Left forelimb (tissue), 1 donor: ENCODE measurements around the gene CYP8B1.

Experiments used
- DNase-seq: peaks from one replicate; pipeline ENCODE4 v3.0.0-alpha.2; 2018; ENCODE audit warnings: low spot score

Gene CYP8B1

DNA sequence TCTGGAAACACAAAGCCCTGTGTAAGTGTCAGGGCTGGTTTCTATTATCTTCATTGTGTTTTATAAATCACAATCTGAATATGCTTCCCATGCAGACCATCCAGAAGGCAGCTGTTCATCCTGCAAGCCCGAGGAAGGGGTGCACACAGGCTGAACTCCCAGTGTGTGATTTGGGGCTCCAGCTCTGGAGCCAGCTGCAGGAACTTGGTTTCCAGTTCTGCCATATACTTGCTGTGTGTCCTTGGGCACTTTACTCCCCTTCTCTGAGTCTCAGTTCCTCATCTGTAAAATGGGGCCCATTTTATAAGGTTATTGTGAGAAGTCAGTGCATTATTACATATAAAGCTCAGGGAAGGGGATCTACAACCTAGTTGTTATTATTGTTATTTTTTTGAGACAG lies 22.6 kb downstream of the CYP8B1 start:
- DNase-seq: no peak

DNA sequence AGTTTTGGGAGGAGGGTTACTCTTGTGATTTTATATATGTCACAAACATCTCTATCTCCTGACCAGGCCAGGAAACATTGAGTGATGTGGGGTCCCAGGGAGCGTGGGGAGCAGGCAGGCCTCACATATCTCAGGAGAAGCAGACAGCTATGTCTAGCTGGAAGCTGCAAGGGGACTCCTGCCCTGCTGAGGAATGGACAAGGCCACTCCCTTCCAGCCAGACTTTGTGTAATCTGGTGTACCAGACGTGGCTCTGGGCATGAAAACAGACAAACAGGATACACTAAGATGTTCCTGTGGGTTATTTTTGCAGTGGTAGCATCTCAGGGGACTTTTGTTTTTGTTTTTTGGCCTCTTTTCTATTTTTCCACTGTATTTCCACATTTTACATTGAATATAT lies 23.2 kb downstream of the CYP8B1 start:
- no peak for DNase-seq

DNA sequence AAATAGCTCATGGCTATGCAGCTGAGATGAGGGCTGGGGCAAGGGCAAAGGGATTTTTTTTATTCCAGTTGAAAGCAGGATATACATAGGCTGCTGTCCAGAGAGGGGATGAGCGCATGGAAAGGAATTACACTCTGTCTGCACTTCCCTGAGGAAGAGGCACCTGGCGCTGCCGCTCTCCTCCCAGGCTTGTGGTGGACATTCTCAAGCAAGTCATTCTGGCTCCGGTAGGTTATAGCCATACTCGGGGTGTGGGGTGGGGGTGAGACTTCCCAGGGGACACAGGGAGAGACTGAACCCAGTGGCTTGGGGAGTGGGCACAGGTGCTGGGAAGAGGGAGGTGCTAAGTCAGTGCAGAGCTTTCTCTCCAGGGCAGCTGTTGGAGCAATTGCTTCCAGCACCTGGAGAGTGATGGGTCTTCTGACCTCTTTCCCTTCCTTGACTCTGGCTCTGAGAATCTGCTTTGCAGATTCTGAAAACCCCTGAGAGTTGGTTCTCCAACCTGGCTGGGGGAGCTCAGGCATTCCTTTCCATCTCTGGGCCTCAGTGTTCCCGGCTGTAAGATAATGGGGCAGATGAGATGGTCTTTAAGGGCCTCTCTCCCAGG lies 24.3 kb downstream of the CYP8B1 start:
- DNase-seq: no peak

DNA sequence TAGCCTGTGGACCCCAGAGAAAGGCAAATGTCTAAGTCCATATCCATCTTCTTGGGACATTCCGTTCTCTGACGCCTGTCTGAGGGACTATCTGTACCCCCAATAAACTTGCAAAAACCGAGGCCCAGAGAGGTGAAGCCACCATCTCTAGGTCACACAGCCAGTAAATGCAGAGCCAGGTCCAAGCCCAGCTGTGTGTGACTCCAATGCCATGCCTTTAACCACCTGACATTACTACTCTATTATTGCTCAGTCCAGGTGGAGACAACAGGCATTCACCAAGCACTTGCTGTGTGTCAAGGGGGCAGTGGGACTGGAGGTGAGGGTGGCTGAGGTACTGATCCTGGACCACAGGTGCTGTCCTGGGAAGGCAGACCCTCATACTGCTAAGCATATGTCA lies 25.4 kb downstream of the CYP8B1 start:
- no peak for DNase-seq

DNA sequence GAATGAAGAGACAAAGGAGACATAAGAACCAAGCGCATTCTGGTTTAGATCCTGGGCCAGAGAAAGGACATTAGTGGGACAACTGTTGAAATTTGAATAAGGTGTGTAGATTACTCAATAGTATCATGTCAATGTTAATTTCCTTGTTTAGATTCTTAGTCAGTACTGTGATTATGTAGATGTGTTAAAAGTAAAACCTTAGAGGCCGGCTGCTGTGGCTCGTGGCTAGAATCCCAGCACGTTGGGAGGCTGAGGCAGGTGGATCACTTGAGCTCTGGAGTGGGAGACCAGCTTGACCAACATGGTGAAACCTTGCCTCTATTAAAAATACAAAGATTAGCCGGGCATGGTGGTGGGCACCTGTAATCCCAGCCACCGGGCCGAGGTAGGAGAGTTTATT lies 26.7 kb downstream of the CYP8B1 start:
- DNase-seq: no peak

DNA sequence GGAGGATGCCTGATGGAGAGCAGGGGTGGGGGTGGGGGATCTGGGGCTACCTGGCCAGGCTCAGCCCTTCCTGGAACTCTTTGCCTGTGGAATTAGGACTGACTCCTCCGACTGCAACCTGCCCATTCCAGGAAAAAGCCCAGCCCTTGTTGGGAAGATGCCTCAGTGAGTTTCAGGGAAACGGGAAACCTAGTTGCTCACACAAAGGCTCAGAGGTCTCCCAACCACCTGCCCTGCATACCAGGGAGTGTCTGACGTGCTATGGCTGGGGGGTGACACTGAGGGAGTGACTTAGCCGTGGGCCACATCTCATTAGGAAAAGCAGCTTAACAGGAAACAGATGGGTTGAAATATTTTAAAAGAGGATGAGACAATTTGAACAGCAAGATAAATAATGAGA lies 27.9 kb downstream of the CYP8B1 start:
- DNase-seq: no peak

DNA sequence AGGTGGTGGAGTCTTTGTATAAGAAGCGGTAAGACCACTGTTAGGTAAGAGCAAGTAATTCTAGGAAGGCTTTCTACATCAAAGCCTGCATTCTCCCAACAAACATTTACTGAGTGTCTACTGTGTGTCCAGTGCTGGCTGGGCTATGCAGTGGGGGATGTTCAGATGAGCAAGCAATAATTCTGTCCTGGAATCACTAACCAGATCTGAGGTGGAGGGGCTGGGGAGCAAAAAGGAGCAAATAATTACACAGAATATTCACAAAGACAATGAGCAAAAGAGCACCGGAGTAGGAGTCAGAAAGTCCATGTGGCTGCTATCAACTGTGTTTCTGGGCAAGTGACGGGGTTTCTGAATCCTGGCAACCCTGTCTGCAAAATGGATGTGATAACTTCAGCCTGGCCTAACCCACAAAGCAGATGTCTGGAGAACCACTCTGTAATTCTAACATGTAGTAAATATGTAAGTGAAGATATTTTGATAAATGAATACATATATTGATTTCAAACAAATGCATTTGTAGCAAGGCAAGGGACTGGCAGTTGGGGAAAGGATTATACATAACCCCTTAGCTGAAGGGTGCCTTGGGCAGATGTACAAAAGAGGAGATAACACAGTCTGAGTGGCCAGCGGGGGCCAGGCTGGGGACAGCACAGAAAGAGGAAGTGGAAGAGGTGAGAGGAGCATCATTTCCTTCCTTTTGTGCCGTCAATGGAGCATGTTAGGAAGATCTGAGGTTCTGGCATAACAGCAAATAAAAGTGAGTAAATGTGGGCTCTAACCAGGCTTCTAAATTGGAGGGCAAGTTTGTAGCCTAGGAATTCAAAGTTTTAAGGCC lies 28.8 kb downstream of the CYP8B1 start:
- no peak for DNase-seq

DNA sequence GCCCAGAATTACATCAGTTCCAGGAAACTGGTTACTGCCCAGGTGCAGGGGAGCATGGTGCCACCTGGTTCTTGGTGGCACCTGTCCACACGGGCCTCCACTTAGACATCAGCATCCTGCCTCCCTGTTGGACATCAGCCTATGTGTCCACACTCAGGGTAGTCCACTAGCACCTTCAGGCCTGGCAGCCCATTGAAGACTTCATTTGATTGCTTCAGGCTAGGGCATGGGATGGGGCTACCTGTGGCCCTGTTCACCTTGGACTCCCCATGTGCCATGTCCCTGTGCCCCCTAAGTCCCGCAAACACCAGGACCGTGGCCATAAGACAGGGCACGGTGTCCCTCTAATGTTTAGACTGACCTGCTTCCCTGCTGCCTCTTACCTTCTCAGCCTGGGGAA lies 30.9 kb downstream of the CYP8B1 start:
- no peak for DNase-seq

DNA sequence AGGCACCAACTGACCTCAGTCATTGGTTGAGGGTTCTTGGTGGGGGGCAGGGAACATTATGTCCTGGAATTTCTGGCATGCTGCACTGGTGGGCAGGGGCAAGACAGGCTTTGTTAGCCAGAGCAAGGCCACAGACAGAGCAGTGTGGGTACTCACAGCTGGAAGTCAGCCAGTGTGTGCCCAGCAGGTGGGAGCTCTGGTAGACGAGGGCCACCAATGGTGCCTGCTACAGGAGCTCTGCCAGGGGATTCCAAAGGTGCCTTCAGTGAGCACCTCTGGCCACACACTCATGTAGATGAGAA lies 31.3 kb downstream of the CYP8B1 start:
- no peak for DNase-seq

DNA sequence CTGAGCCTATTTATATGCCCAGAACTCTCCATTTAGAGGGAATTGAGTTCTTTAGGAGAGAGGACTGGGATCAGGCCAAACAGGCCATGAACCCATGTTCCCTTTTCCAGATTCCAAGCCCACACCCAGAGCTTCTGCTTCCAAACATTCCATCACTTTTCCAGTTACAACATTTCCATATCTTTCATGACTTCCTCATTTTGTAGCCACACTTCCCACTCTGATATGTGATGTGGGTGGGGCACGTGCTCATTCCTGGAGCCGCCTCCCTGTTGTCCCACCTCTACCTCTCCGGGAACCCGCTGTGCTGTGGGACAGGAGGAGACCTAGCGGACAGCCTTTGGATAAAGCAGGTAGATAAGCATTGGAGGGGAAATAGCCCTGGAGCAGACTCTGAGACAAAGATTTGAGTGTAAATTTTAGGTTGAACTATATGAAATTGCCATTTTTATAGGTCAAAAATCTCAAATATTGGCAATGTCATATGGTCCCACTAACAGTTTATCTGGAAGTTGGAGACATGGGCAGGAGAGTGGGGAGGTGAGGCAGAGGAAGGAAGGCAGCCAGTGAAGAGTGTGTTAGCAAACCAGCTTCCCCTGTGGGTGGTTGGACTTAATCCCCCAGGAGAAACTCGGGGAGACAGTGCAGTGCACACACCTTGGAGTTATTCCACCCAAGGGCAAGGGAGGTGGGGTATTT lies 31.8 kb downstream of the CYP8B1 start:
- no peak for DNase-seq

DNA sequence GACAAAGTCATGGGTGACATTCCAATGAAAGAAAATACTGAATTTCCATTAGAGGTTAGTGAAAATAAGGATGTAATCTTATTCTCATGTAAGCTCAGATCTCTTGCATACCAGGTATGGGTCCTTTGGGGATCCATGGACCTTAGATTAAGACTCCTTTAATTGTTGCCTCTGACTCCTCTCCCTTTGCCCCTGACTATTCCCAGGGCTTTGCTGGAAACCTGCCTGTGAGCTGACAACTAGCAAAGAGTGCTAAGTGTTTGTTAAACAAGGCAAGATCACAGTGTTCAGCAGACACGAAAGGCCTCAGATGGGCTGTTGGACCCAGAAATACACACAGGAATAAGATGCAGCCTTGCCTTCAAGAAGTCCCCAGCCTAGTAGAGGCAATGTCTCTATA lies 34.3 kb downstream of the CYP8B1 start:
- DNase-seq: no peak

DNA sequence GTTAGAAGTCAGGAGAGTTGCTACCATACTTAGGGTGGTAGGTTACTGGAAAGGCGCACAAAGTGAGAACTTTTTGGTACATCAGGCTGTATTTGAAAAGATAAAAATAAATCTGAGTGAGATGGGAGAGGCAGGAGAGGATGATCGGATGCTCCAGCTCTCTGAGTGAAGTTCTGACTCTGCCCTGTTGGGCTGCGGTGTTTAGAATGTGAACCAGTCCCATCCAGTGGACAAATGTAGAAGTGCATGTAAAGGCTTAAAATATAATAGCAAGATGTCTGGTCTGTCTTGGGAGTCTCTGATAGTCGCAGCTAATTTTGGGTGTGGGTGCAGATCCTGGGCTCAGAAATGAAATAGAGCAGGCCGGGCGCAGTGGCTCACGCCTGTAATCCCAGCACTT lies 36.1 kb downstream of the CYP8B1 start:
- DNase-seq: no peak

DNA sequence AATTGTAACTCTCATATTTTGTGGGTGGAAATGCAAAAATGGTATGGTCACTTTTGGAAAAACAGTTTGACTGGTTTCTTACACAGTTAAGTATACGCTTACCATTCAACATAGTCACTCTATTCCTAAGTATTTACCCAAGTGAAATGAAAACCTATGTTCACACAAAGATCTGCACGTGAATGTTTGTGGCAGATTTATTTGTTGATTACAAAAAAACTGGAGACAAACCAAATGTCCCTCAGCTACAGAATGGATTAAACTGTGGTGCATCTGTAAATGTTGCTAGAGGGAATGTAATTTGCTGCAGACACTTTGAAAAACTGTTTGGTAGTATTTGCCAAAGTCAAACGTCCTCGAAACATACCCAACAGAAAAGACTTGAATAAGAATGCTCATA lies 37.1 kb downstream of the CYP8B1 start:
- DNase-seq: no peak

DNA sequence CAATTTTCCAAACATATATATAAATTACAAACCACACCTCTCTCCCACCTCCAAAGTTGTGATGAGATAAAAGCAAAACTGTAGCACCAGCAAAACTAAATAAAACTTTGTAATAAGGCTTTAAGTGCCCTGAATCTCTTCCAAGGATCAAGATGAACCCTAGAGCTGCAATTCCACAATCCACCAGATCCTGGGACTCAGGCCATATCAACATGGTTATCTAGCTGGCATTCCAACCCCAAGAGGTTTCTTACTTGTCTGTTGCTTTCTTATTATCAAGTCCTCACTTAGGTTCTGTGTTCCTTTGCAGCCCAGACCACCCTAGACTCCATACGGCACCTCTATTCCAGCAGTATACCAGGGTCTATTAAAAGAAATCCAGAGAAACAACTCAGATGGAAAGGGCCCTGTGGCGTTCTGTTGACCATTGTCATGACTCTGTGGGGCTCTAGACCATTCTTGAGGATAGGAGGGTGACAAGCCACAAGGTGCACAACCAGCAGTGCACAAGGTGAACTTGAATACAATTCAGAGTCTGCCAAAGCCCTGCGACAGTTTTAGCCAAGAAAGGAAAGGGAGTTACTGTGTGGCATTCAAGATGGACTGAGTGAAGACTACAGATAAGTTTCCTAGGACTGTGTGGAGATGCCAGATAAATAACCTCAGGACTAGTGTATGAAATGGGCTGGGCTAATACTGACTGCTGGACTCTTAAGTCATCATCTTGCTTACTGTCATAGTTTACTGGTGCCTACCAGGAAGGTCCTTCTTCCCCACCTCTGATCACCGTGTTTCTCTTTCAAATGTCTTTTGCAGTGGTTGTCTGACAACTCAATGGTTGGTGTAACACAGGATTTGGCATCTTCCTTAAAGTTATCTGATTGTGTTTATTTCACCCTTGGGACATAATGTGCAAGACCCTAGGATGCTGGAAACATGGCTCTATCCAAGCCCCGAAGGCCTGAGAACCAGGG lies 39.2 kb downstream of the CYP8B1 start:
- DNase-seq: no peak

DNA sequence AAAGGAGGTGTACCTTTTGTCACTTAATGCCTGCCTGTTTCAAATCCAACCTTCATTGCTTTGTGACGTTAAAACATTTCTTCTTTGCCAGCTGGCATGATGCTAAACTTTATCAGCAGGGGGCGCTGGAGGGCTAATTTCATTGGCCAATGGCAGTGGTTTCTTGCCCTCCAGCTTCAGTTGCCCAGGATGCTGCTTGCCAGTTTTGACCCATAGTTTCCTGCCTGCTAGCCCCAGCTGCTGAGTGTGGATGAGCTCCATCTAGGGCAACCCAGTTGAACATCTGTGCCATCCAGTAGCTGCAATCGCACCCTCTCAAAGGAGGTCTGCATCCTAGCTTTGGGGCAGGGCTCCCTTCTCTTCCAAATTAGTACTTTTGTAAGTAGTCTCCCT lies 44.4 kb downstream of the CYP8B1 start:
- DNase-seq: no peak

DNA sequence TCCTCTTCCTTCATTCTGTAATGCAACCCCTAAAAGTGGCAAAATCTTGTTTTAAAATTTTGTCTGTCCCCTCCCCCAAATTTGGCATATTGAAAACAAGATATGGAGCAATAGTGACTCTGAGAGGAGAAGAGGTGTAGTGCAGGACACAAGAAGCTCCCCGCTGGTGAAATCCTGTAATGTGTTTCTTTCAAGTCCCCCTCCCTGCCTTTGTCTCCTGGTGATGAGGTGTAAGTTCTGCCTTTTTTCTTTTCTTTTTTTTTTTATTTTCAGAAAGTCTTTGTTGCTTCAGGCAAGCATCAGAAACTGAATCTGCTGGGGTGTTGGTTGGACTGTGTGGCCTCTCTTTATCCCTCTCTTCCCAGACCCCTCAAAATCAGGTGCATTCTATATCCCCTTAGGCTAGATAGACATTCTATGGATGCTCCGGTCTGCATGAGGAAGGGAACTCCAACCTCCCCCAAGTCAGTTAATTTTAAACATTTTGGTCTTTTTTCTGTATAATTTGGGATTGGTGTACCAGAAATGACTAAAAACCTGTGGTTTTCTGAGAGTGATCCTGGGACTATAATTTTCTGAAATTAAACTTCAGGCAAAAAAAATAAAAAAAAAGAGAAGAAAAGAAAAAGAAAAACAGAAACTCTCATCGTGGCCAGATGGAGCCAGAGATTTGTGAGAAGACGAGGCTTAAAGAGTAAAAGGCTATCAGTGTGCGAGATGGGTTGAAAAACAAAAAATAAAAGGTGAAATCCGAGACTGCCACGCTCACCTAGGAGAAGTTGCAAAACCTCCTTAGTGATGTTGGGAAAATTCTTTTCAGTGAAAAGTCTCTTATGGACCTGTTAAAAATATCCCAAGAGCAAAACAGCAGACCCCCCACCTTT lies 45.0 kb downstream of the CYP8B1 start:
- no peak for DNase-seq

DNA sequence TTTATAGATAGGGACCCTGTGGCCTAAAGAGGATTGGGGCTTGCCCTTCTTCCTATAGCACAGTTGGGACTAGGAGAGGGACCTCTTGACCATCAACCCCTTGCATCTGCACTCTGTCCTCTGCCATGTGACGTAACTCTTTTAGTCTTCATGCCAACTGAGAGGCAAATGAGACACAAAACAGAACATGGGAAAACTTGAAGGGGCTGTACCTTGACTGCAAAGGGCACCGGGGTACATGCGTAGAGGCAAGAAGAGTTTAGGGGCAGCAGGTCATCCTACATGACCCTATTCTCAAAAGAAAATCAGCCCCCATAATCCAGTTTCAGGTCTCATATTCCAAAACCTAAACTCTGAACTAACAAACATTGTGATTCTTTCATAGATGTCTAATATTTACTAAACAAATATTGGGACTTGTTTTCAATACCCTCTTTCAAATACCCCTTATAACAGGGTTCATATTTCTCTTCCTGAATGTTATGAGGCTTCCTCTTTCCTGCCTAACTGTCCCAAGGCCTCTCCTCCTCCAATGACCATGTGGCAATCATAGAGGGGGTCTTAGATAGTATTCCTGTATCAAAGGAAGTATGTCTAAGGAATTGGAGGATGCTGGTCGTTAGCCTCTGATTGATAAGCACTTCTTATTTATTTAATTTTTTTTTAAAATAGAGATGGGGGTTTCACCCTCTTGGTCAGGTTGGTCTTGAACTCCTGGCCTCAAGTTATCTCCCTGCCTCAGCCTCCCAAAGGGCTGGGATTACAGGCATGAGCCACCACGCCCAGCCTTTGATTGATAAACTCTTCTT lies 45.8 kb downstream of the CYP8B1 start:
- DNase-seq: no peak

DNA sequence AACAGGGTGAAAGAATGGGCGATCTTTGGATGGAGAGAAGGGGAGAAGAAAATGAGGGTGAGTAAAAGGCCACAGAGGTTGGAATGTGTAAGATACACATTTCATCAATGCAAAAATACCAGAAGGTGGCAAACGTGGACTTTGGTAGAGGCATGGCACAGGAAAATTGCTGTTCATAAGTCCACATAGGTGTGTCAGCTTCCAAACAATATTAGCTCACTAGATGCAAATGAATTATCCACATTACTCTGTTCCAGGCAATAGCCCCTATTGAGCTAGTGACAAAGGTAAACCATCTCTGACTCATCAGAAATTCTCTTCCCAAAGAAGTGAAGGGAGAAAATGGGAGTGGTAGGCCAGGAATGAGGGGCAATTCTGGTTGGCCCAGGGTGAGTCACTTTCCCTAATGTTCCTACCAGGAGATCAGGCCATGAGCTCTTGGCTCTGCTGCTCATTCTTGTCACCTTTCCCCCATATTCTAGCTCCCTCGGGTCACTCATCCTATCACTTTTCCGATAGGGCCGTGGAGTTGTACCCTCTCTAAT lies 46.5 kb downstream of the CYP8B1 start:
- no peak for DNase-seq

DNA sequence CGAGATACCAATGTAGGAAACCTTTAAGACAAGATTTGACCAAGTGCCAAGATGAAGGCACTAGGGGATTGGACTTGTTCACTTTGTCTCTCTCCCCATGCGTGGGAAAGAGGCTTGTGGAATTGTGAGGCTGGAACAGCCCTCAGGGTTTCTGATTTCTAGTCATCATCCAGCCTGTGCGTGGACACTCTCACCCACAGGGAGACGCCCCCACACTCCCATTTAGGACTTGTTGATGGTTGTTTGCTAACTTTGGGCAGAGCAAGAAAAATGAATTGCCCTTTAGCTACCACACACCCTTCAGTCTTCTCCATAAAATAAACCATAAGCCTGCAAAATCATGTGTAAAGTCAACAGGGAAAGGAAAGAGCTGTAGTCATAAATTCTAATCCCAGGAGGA lies 48.0 kb downstream of the CYP8B1 start:
- no peak for DNase-seq

DNA sequence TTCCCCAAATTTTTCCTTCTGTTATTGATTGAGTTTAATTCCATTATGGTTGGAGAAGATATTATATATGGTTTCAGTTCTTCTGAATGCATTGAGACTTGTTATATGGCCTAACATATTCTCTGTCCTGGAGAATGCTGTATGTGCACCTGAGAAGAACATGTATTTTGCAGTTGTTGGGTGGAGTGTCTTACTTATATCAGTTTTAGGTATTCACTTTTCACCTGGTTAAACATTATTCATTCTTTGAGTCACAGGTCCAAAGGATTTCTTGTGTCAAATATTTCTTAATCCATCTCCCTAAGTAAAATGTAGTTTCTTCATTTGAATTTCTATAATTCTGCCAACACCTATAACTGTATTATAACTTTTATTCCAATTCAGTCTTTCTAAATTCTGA lies 48.7 kb downstream of the CYP8B1 start:
- no peak for DNase-seq
